Motor neuron (in vitro differentiated cells): ENCODE data around the gene SPAG9. TPM values are rescaled to one million over a fixed set of nuclear protein-coding genes. Genes with fewer than 3 reads are reported as not detected.

Source experiments
- ATAC-seq, 8 experiments: fragments of 200-7000 bp; cut with Tn5 transposase; replicated peaks in 6 of 8; 2 replicates each; pipeline ENCODE4 v1.8.0; 2021; ENCODE audit warnings: mild to moderate bottlenecking in 8 of 8, moderate library complexity in 8 of 8
- H3K27ac ChIP-seq, 2 donors: fragments of 250-450 bp; sonication (Bioruptor Pico); 2 replicates each; pipeline ENCODE4 v1.9.0; 2021; ENCODE audit warnings: antibody characterized with exemption in 2 of 2, mild to moderate bottlenecking in 2 of 2, moderate library complexity in 1 of 2
- H3K4me1 ChIP-seq, 2 donors: fragments of 250-450 bp; sonication (Bioruptor Pico); replicated peaks in 1 of 2; 2 replicates each; pipeline ENCODE4 v1.6.1; 2021; ENCODE audit warnings: antibody characterized with exemption in 2 of 2, mild to moderate bottlenecking in 2 of 2, moderate library complexity in 1 of 2
- H3K4me3 ChIP-seq, 5 donors: fragments of 250-450 bp; sonication (Bioruptor Pico); 2 replicates each; pipeline ENCODE4 v1.9.0; 2021; ENCODE audit warnings: antibody characterized with exemption in 5 of 5, mild to moderate bottlenecking in 5 of 5, moderate library complexity in 4 of 5
- WGBS, 10 experiments: fragments of 450-650 bp; shearing (Covaris generic); methylation state at CpG; one replicate each; pipeline ENCODE4 v1.0.0; 2022; 5-methylcytosine and 5-hydroxymethylcytosine counted together
- in situ Hi-C, 9 experiments: fragments of 400-800 bp; cut with MboI; loops; one replicate each; pipeline ENCODE4 v1.15.0; 2021; ENCODE audit warnings: low sequenced_read_pairs in 9 of 9, low pct_unique_long_range_greater_than_20kb in 2 of 9; ENCODE audit not compliant: unreplicated experiment in 9 of 9
- total RNA-seq, 8 experiments: library from RNA; unstranded; fragments of 300-600 nt; gene quantifications; 2 replicates each; pipeline versions ENCODE4 v1.2.3 to v1.2.4, GENCODE V29; 2022

Gene SPAG9
- total RNA-seq, 8 experiments from 2014 or later = 94.7 to 214 (median 139) TPM

DNA sequence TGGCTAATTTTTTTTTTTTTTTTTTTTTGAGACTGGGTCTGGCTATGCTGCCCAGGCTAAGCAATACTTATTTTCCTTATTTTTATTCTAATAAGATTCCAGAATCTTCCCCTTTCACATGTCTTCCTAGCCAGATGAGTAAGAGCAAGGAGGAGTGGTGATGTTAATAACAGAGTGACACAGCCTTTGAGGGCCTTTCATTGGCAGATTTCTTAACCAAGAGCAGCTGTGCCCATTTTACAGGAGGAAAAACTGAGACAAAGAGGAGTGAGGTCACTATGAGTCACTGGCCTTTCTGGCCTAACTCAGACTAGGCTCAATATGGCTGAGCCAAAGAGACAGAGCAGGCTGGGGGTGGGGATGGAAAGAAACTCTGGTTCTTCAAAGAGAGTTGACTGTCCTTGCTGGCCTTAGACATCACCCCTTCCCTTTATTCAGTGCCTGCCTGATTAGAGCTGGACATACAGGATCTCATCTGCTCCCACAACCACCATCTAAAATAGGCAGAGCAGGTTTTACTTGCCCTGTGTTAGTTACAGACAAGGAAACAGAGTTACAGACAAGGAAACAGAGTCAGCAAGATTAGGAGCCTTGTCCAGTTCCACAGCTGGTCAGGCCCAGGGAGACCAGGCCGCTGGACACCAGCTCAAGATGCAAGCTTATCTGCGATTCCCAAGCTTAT lies 204.5 kb downstream of the SPAG9 start:
- in situ Hi-C loops = no loop called here
- 71 to 100% (median 100%) methylated on average over 1 to 2 of the region's 2 CpGs; no CpG with 5 or more reads in 5 of the 10 experiments for WGBS, 10 experiments
- H3K27ac ChIP-seq = no peak overlapping the region
- no peak for ATAC-seq
- no peak overlapping the region for H3K4me3 ChIP-seq
- H3K4me1 ChIP-seq = peaks cover 31 to 54% of the 10 kb centered on the region in 2 donors

DNA sequence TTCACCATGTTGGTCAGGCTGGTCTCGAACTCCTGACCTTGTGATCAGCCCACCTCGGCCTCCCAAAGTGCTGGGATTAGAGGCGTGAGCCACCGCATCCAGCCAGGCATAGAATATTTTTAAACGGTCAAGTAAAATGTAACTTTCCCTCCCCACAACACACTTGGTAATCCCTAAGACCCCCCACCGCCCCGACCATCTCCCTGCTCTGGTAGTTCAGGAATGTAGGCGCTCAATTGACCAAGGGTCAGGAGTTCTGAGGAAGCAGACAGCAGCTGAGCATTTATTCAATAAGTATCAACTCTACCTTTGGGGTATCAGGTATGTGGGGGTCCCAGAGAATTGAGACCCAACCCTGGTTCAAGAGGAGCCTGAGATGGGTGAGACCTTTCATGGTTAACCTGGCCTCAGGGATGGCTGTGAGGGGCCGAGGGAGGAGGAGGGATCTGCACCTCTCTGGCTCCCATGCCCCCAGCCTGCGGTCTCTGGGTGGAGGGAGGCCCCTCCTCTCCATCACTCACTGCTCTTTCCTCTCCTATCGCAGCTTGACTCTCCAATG lies 206.1 kb downstream of the SPAG9 start:
- ATAC-seq = no peak
- peaks cover 25 to 39% of the 10 kb centered on the region in 2 donors for H3K4me1 ChIP-seq
- H3K4me3 ChIP-seq = no peak overlapping the region
- in situ Hi-C loops = no loop called here
- H3K27ac ChIP-seq = no peak overlapping the region
- 50 to 83% (median 80%) methylated on average over 1 to 2 of the region's 11 CpGs; no CpG with 5 or more reads in 5 of the 10 experiments for WGBS, 10 experiments

DNA sequence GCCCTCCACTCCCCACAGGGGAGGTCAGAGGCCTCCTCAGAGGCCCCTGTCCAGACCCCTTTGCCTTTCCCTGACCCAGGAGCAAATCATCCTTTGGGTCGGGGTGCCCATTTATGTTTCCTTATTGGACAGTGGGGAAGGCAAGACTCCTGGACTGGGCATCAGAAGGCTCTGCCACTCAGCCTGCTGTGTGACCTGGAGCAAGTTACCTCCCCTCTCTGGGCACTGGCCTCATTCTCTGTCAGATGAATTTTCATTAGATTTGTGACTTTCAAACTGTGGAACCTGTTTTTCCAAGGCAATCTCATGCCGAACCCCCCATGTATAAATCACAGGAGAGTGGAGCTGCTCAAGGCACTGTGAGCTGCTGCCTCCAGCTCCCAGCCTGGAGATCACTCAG lies 207.5 kb downstream of the SPAG9 start:
- ATAC-seq = no peak
- 0 to 94% (median 70%) methylated on average over 1 to 2 of the region's 2 CpGs; no CpG with 5 or more reads in 3 of the 10 experiments for WGBS, 10 experiments
- in situ Hi-C loops = no loop called here
- Histone ChIP-seq H3K4me1 (peaks cover 10 to 30% of the 10 kb centered on the region in 2 donors), H3K4me3 (no peak overlapping the region), H3K27ac (no peak overlapping the region)

Other genes with a start within 250 kb of the SPAG9 start
- gene NME1, start 32.7 kb upstream of the SPAG9 start, total RNA-seq = 100 to 1,000 TPM; 140 to 332 (median 213) TPM
- gene NME2, start 45.5 kb upstream of the SPAG9 start, total RNA-seq = 100 to 1,000 TPM; 352 to 700 (median 505) TPM
- gene MBTD1, start 139.2 kb upstream of the SPAG9 start, total RNA-seq = 10 to 100 TPM; 15.3 to 56.2 (median 19.8) TPM
- gene UTP18, start 139.7 kb upstream of the SPAG9 start, total RNA-seq = 10 to 100 TPM; 28.7 to 47.1 (median 37.6) TPM